ENCODE measurements around the gene ZMIZ2. TPM values are rescaled to one million over a fixed set of nuclear protein-coding genes. Genes with fewer than 3 reads are reported as not detected.
A peak's percentile ranks its signal among the peaks of the same experiment; 100 is the strongest.

Gene ZMIZ2
- total and polyA plus RNA-seq, 3 experiments from 2014 or later = 9.8 to 122 (median 119) TPM

- Mint-ChIP-seq H3K4me1 (peaks cover 0 to 4% (median under 1%) of the 10 kb centered on the region in 3 donors), H3K27me3 (no peaks in the 10 kb centered on the region), H3K4me3 (no peak overlapping the region), H3K27ac (peak overlapping the region in 3 of 8 donors; percentile 27 to 86 (median 80)), H3K9me3 (no peaks in the 10 kb centered on the region), H3K36me3 (peaks cover 0 to 89% (median 21%) of the 10 kb centered on the region in 3 donors)
- Histone ChIP-seq H3K9me3 (ENCODE audit: low read length) (no peaks in the 10 kb centered on the region), H3K36me3 (ENCODE audit: insufficient read depth, low read length) (peaks cover 59% of the 10 kb centered on the region), H3K4me1 (ENCODE audit: insufficient read depth, low read length) (no peaks in the 10 kb centered on the region), H3K4me3 (ENCODE audit: low read length) (no peak overlapping the region), H3K27me3 (ENCODE audit: insufficient read depth, low read length, poor library complexity, severe bottlenecking) (no peaks in the 10 kb centered on the region), H3K27ac (ENCODE audit: low read depth, low read length) (no peak overlapping the region)
- CTCF ChIA-PET = no interaction called here
- POLR2A ChIA-PET = no interaction called here
- no peak for DNase-seq
Measured at GRCh38 chr7:44762300-44762699, 13.7 kb downstream of the ZMIZ2 start.

GRCh38 chr7:44762726-44763522, 14.3 kb downstream of the ZMIZ2 start:
- peaks cover 2% of the 10 kb centered on the region for H3K4me1 ChIP-seq (ENCODE audit: insufficient read depth, low read length)
- no peaks in the 10 kb centered on the region for H3K9me3 Mint-ChIP-seq
- no peak overlapping the region for H3K27ac ChIP-seq (ENCODE audit: low read depth, low read length)
- H3K9me3 ChIP-seq (ENCODE audit: low read length) = no peaks in the 10 kb centered on the region
- peak overlapping the region in 1 of 8 donors; percentile 80 for H3K27ac Mint-ChIP-seq
- H3K36me3 ChIP-seq (ENCODE audit: insufficient read depth, low read length) = peaks cover 59% of the 10 kb centered on the region
- ChIA-PET CTCF (no interaction called here), POLR2A (no interaction called here)
- H3K4me3 Mint-ChIP-seq = no peak overlapping the region
- DNase-seq = no peak
- peaks cover 0 to 91% (median 21%) of the 10 kb centered on the region in 3 donors for H3K36me3 Mint-ChIP-seq
- H3K4me1 Mint-ChIP-seq = peaks cover 5 to 11% (median 6%) of the 10 kb centered on the region in 3 donors
- no peaks in the 10 kb centered on the region for H3K27me3 Mint-ChIP-seq
- H3K27me3 ChIP-seq (ENCODE audit: insufficient read depth, low read length, poor library complexity, severe bottlenecking) = no peaks in the 10 kb centered on the region
- H3K4me3 ChIP-seq (ENCODE audit: low read length) = no peak overlapping the region

GRCh38 chr7:44764081-44764480, 15.4 kb downstream of the ZMIZ2 start:
- Histone ChIP-seq H3K36me3 (ENCODE audit: insufficient read depth, low read length) (peaks cover 58% of the 10 kb centered on the region), H3K27me3 (ENCODE audit: insufficient read depth, low read length, poor library complexity, severe bottlenecking) (no peaks in the 10 kb centered on the region), H3K4me3 (ENCODE audit: low read length) (no peak overlapping the region), H3K27ac (ENCODE audit: low read depth, low read length) (no peak overlapping the region), H3K4me1 (ENCODE audit: insufficient read depth, low read length) (peaks cover 13% of the 10 kb centered on the region), H3K9me3 (ENCODE audit: low read length) (no peaks in the 10 kb centered on the region)
- H3K9me3 Mint-ChIP-seq = no peaks in the 10 kb centered on the region
- ChIA-PET CTCF (interaction anchor here (1.0 kb wide), 1 partner anchor 84 kb away, joined by 3 read pairs; the partner anchor contains the start of gene H2AZ2), POLR2A (no interaction called here)
- no peaks in the 10 kb centered on the region for H3K27me3 Mint-ChIP-seq
- no peak overlapping the region for H3K4me3 Mint-ChIP-seq
- peaks cover 17 to 22% (median 18%) of the 10 kb centered on the region in 3 donors for H3K4me1 Mint-ChIP-seq
- H3K36me3 Mint-ChIP-seq = peaks cover 0 to 90% (median 21%) of the 10 kb centered on the region in 3 donors
- H3K27ac Mint-ChIP-seq = peak overlapping the region in 2 of 8 donors; percentile 39 to 51
- DNase-seq = no peak

- Mint-ChIP-seq H3K36me3 (peaks cover 0 to 81% (median 19%) of the 10 kb centered on the region in 3 donors), H3K9me3 (no peaks in the 10 kb centered on the region), H3K27me3 (no peaks in the 10 kb centered on the region), H3K27ac (peak overlapping the region in 2 of 8 donors; percentile 39 to 47), H3K4me3 (no peak overlapping the region), H3K4me1 (peaks cover 25 to 31% (median 26%) of the 10 kb centered on the region in 3 donors)
- H3K4me3 ChIP-seq (ENCODE audit: low read length) = no peak overlapping the region
- H3K36me3 ChIP-seq (ENCODE audit: insufficient read depth, low read length) = peaks cover 52% of the 10 kb centered on the region
- H3K27me3 ChIP-seq (ENCODE audit: insufficient read depth, low read length, poor library complexity, severe bottlenecking) = no peaks in the 10 kb centered on the region
- no peaks in the 10 kb centered on the region for H3K9me3 ChIP-seq (ENCODE audit: low read length)
- DNase-seq = no peak
- H3K4me1 ChIP-seq (ENCODE audit: insufficient read depth, low read length) = peaks cover 22% of the 10 kb centered on the region
- POLR2A ChIA-PET = no interaction called here
- CTCF ChIA-PET = interaction anchor here (1.0 kb wide), 1 partner anchor 83 kb away, joined by 3 read pairs; the partner anchor contains the start of gene H2AZ2
- no peak overlapping the region for H3K27ac ChIP-seq (ENCODE audit: low read depth, low read length)
Measured at GRCh38 chr7:44764665-44765578, 16.3 kb downstream of the ZMIZ2 start.

GRCh38 chr7:44765579-44766415, 17.1 kb downstream of the ZMIZ2 start:
- Mint-ChIP-seq H3K27ac (peak overlapping the region in 2 of 8 donors; percentile 22 to 89), H3K4me3 (no peak overlapping the region), H3K27me3 (no peaks in the 10 kb centered on the region), H3K4me1 (peaks cover 31 to 39% (median 35%) of the 10 kb centered on the region in 3 donors), H3K9me3 (no peaks in the 10 kb centered on the region), H3K36me3 (peaks cover 0 to 73% (median 16%) of the 10 kb centered on the region in 3 donors)
- POLR2A ChIA-PET = no interaction called here
- CTCF ChIA-PET = interaction anchor here (1.2 to 1.3 kb wide), 2 partner anchors 16 to 154 kb away, joined by 3 to 4 read pairs; no protein-coding TSS in a partner anchor
- peaks cover 43% of the 10 kb centered on the region for H3K36me3 ChIP-seq (ENCODE audit: insufficient read depth, low read length)
- no peak overlapping the region for H3K27ac ChIP-seq (ENCODE audit: low read depth, low read length)
- DNase-seq = no peak
- no peaks in the 10 kb centered on the region for H3K27me3 ChIP-seq (ENCODE audit: insufficient read depth, low read length, poor library complexity, severe bottlenecking)
- H3K4me1 ChIP-seq (ENCODE audit: insufficient read depth, low read length) = peaks cover 30% of the 10 kb centered on the region
- no peaks in the 10 kb centered on the region for H3K9me3 ChIP-seq (ENCODE audit: low read length)
- no peak overlapping the region for H3K4me3 ChIP-seq (ENCODE audit: low read length)

GRCh38 chr7:44766416-44766801, 17.8 kb downstream of the ZMIZ2 start:
- Mint-ChIP-seq H3K27me3 (no peaks in the 10 kb centered on the region), H3K27ac (peak overlapping the region in 4 of 8 donors; percentile 17 to 89 (median 36)), H3K36me3 (peaks cover 0 to 67% (median 16%) of the 10 kb centered on the region in 3 donors), H3K4me1 (peaks cover 37 to 46% (median 41%) of the 10 kb centered on the region in 3 donors), H3K4me3 (no peak overlapping the region), H3K9me3 (no peaks in the 10 kb centered on the region)
- ChIA-PET CTCF (interaction anchor here (1.2 to 2.1 kb wide), 3 partner anchors 17 to 178 kb away, joined by 3 to 6 read pairs (median 4); no protein-coding TSS in a partner anchor), POLR2A (no interaction called here)
- Histone ChIP-seq H3K27ac (ENCODE audit: low read depth, low read length) (no peak overlapping the region), H3K4me3 (ENCODE audit: low read length) (no peak overlapping the region), H3K36me3 (ENCODE audit: insufficient read depth, low read length) (peaks cover 42% of the 10 kb centered on the region), H3K27me3 (ENCODE audit: insufficient read depth, low read length, poor library complexity, severe bottlenecking) (no peaks in the 10 kb centered on the region), H3K4me1 (ENCODE audit: insufficient read depth, low read length) (peaks cover 32% of the 10 kb centered on the region), H3K9me3 (ENCODE audit: low read length) (no peaks in the 10 kb centered on the region)
- DNase-seq = no peak

- POLR2A ChIA-PET = no interaction called here
- CTCF ChIA-PET = interaction anchor here (1.1 to 2.1 kb wide), 7 partner anchors 9 to 179 kb away, joined by 3 to 6 read pairs (median 4); no protein-coding TSS in a partner anchor
- H3K27me3 ChIP-seq (ENCODE audit: insufficient read depth, low read length, poor library complexity, severe bottlenecking) = no peaks in the 10 kb centered on the region
- peaks cover 0 to 60% (median 14%) of the 10 kb centered on the region in 3 donors for H3K36me3 Mint-ChIP-seq
- H3K4me1 ChIP-seq (ENCODE audit: insufficient read depth, low read length) = peaks cover 32% of the 10 kb centered on the region
- H3K27ac Mint-ChIP-seq = peak overlapping the region in 7 of 8 donors; percentile 47 to 88 (median 82)
- peaks cover 42% of the 10 kb centered on the region for H3K36me3 ChIP-seq (ENCODE audit: insufficient read depth, low read length)
- H3K9me3 ChIP-seq (ENCODE audit: low read length) = no peaks in the 10 kb centered on the region
- no peak overlapping the region for H3K27ac ChIP-seq (ENCODE audit: low read depth, low read length)
- H3K4me3 ChIP-seq (ENCODE audit: low read length) = no peak overlapping the region
- DNase-seq = no peak
- H3K9me3 Mint-ChIP-seq = no peaks in the 10 kb centered on the region
- peak overlapping the region in 3 of 7 donors; percentile 15 to 68 (median 41) for H3K4me3 Mint-ChIP-seq
- peaks cover 40 to 51% (median 44%) of the 10 kb centered on the region in 3 donors for H3K4me1 Mint-ChIP-seq
- H3K27me3 Mint-ChIP-seq = no peaks in the 10 kb centered on the region
Measured at GRCh38 chr7:44767134-44767911, 18.7 kb downstream of the ZMIZ2 start.

All from CD8-positive, alpha-beta memory T cell (primary cell).